IMR-90 (cell line): Measurements from ENCODE around the gene SPP2.

Source experiments
- CTCF ChIP-seq: conservative IDR thresholded peaks from 2 replicates; pipeline ENCODE4 v1.5.1; 2012; ENCODE audit warnings: mild to moderate bottlenecking, low read depth, low read length, improper control_type of control experiment
- MAFK ChIP-seq: IDR thresholded peaks from 2 replicates; pipeline ENCODE4 v1.6.1; 2012; ENCODE audit warnings: low read depth, low read length, improper control_type of control experiment
- RAD21 ChIP-seq: IDR thresholded peaks from 2 replicates; pipeline ENCODE4 v1.6.1; 2012; ENCODE audit warnings: low read length, improper control_type of control experiment

- TF ChIP-seq CTCF (no peak), MAFK (no peak), RAD21 (no peak)
Measured at GRCh38 chr2:234109321-234109720, 58.8 kb downstream of the SPP2 start.
